ENCODE results near the gene SACM1L.

DNA sequence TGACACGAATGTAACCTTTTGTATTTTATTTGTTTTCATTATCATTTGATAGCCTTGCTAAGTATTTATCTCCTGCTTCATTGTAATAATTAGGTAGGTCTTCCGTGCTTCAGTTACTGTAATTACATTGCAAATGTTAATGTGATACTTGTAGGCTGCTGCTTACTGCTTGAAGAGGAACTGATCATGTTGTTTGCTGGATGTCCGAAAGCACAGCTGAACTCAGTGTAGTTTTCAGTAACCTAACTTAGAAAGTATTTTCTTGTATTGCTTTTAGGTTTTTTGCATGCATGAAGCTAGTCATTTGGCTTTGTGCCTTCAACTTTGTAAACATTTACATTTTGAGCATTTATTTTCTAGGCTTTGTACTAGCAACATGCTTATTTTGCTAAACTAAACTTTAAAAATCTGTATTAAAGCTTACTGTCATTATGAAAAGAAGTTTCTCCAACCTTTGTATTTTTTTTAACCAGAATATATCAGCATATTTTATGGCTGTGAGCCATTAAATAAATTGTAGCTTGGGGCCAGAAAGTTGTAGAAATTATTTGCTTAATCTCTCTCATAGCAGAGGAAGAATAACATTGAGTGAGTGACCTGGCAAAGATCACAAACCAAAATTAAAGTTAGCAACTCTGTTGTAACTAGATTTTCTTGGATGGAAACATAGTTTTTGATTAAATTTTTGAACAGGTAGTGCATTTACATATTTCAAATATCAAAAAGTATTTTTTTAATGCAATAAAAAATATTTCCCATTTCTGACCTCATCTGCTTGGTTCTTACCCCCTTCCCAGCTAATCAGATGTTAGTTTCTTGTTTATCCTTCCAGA is 30.7 kb downstream of the SACM1L start:
- TF ChIP-seq POLR2AphosphoS5 (IDR thresholded peaks at IDR 0.05; ENCODE audit: low read depth, low read length) (no peak), SPI1 (IDR thresholded peaks at IDR 0.05; ENCODE audit: low read depth, low read length) (no peak), POLR2A (IDR thresholded peaks at IDR 0.05; ENCODE audit: low read depth, low read length) (no peak), TAF1 (IDR thresholded peaks at IDR 0.05; ENCODE audit: low read depth, low read length) (no peak), PAX5 (IDR thresholded peaks at IDR 0.05; ENCODE audit: insufficient read depth, low read length, severe bottlenecking) (no peak)

All from GM12891 (cell line).